ENCODE results near the gene ARL8B. TPM values are rescaled to one million over a fixed set of nuclear protein-coding genes. Genes with fewer than 3 reads are reported as not detected.
A peak's percentile ranks its signal among the peaks of the same experiment; 100 is the strongest.

The ARL8B gene
- total and polyA plus RNA-seq, 7 donors, result 35.1 to 266 (median 141) TPM

DNA sequence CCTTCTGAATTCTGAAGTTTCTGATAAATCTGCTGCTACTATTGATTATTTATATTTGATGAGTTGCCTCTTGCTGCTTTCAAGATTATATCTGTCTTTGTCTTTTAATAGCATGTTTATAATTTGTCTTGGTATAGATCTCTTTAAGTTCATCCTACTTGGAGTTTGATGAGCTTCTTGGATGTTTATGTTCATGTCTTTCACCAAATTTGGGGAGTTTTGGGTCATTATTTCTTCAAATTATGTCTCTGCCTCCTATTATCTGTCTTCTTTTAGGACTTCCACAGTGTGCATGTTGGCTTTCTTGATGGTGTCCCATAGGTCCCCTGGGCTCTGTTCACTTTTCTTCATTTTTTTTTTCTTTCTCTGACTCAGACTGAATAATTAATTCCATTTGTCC lies 33.1 kb downstream of the ARL8B start:
- H3K9me3 ChIP-seq, result no peaks in the 10 kb centered on the region
- intact Hi-C loops (cut with DNase I), result no loop called here
- no peak overlapping the region for H3K27ac ChIP-seq
- H3K27me3 ChIP-seq (ENCODE audit: insufficient read depth in 3 of 3, low read length in 2 of 3), result no peaks in the 10 kb centered on the region
- no peak for ATAC-seq
- H3K4me1 ChIP-seq, result peaks cover 20% of the 10 kb centered on the region
- H3K36me3 ChIP-seq (ENCODE audit: insufficient read depth in 1 of 2, low read depth in 1 of 2), result no peaks in the 10 kb centered on the region
- H3K4me3 ChIP-seq, result no peak overlapping the region
- no peak for DNase-seq
- TF ChIP-seq, protein P1, sequence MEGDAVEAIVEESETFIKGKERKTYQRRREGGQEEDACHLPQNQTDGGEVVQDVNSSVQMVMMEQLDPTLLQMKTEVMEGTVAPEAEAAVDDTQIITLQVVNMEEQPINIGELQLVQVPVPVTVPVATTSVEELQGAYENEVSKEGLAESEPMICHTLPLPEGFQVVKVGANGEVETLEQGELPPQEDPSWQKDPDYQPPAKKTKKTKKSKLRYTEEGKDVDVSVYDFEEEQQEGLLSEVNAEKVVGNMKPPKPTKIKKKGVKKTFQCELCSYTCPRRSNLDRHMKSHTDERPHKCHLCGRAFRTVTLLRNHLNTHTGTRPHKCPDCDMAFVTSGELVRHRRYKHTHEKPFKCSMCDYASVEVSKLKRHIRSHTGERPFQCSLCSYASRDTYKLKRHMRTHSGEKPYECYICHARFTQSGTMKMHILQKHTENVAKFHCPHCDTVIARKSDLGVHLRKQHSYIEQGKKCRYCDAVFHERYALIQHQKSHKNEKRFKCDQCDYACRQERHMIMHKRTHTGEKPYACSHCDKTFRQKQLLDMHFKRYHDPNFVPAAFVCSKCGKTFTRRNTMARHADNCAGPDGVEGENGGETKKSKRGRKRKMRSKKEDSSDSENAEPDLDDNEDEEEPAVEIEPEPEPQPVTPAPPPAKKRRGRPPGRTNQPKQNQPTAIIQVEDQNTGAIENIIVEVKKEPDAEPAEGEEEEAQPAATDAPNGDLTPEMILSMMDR (IDR thresholded peaks at IDR 0.05), result no peak

GRCh38 chr3:5160321-5160720 lies 38.2 kb downstream of the ARL8B start:
- no peak for ATAC-seq
- no peak for DNase-seq
- no peaks in the 10 kb centered on the region for H3K9me3 ChIP-seq
- no peak overlapping the region for H3K27ac ChIP-seq
- H3K4me3 ChIP-seq, result no peak overlapping the region
- 58 to 70% (median 59%) methylated on average over 3 of the region's 3 CpGs for WGBS, 3 donors
- H3K36me3 ChIP-seq (ENCODE audit: insufficient read depth in 1 of 2, low read depth in 1 of 2), result no peaks in the 10 kb centered on the region
- intact Hi-C loops (cut with DNase I), result no loop called here
- no peaks in the 10 kb centered on the region for H3K27me3 ChIP-seq (ENCODE audit: insufficient read depth in 3 of 3, low read length in 2 of 3)
- TF ChIP-seq, protein P1 (IDR thresholded peaks at IDR 0.05), result no peak
- H3K4me1 ChIP-seq, result peaks cover 65% of the 10 kb centered on the region

DNA sequence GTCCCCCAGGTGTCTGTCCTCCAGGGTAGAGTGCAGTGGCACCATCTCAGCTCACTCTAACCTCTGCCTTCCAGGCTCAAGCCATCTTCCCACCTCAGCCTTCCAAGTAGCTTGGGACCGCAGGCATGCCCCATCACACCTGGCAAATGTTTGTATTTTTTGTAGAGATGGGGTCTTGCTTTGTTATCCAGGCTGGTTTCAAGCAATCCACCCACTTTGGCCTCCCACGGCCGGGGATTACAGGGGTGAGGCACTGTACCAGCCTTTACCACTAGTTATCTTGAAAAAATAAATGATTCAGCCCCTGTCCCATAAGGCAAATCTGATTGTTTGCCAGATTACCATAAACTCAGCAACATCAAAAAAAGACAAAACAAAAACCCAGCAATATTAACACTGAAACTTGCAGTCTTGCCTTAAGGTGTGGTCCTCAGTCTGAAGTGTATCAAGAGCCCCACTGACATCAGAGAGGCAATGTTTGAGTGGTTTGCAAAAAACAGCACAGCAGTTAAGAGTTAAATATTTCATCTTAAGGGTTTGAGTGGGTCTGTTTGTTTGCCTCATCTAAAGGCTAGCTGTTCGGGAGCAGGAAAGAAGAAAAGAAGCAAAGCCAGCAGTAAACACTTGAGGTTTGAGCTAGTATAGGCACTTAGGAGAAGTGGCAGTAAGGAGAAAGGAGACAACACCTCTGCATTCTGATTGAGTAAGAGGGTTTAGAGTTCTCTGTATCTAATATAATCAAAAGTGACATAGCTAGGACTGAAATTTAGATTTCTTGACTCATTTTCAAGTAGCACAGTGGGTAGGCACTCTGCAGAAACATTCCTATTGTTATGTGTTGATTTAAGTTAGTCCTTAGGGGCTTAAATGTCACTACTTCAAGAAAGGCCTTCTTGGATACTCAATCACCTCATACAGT lies 39.1 kb downstream of the ARL8B start:
- Histone ChIP-seq H3K27me3 (ENCODE audit: insufficient read depth in 3 of 3, low read length in 2 of 3) (no peaks in the 10 kb centered on the region), H3K36me3 (ENCODE audit: insufficient read depth in 1 of 2, low read depth in 1 of 2) (no peaks in the 10 kb centered on the region), H3K4me1 (peaks cover 71% of the 10 kb centered on the region), H3K4me3 (no peak overlapping the region), H3K9me3 (no peaks in the 10 kb centered on the region), H3K27ac (no peak overlapping the region)
- no peak for ATAC-seq
- TF ChIP-seq, protein P1 (IDR thresholded peaks at IDR 0.05), result no peak
- DNase-seq, result no peak
- WGBS, 3 donors, result 77 to 79% (median 79%) methylated on average over 4 of the region's 4 CpGs
- intact Hi-C loops (cut with DNase I), result no loop called here

GRCh38 chr3:5162102-5162501 lies 40.0 kb downstream of the ARL8B start:
- 28 to 62% (median 32%) methylated on average over 1 of the region's 1 CpG for WGBS, 3 donors
- intact Hi-C loops (cut with DNase I), result no loop called here
- peaks cover 62% of the 10 kb centered on the region for H3K4me1 ChIP-seq

More at GRCh38 chr3:5162102-5162501, 40.0 kb downstream of the ARL8B start:
- DNase-seq (no peak), ATAC-seq (peak; percentile 72 to 84 (median 81))
- Histone ChIP-seq H3K9me3 (no peaks in the 10 kb centered on the region), H3K27ac (no peak overlapping the region), H3K36me3 (ENCODE audit: insufficient read depth in 1 of 2, low read depth in 1 of 2) (no peaks in the 10 kb centered on the region), H3K4me3 (no peak overlapping the region), H3K27me3 (ENCODE audit: insufficient read depth in 3 of 3, low read length in 2 of 3) (no peaks in the 10 kb centered on the region)
- TF ChIP-seq, protein P1 (IDR thresholded peaks at IDR 0.05), result no peak
